OCI-LY3 (cell line): ENCODE results near the gene PLCL1.

Experiments
- CTCF ChIP-seq: fragments of 200-600, 300-600 bp; sonication (generic); IDR thresholded peaks from 2 replicates; pipeline ENCODE4 v1.5.1; 2014; ENCODE audit warnings: antibody characterized with exemption, low read length, low read depth
- EZH2phosphoT487 ChIP-seq: fragments of 200-600 bp; shearing (Covaris generic); IDR thresholded peaks from 2 replicates; pipeline ENCODE4 v1.6.1; 2018; ENCODE audit warnings: antibody characterized with exemption, mixed run types, low read depth

GRCh38 chr2:198187841-198188240 is 383.4 kb downstream of the PLCL1 start:
- TF ChIP-seq CTCF (no peak), EZH2phosphoT487 (no peak)
